Tibial nerve (tissue), 4 donors: ENCODE data around the gene SORBS1. TPM values are rescaled to one million over a fixed set of nuclear protein-coding genes. Genes with fewer than 3 reads are reported as not detected.
A peak's percentile ranks its signal among the peaks of the same experiment; 100 is the strongest.

ENCODE experiments used
- DNase-seq, 2 donors: peaks; one replicate each; pipeline ENCODE4 v3.0.0-alpha.2; 2019; ENCODE audit warnings: low spot score in 2 of 2
- H3K27ac ChIP-seq, 4 donors: fragments of 200-600 bp; sonication (generic) in 3 of 4; one replicate each; pipeline ENCODE4 v1.5.1; 2017 to 2019; ENCODE audit warnings: mild to moderate bottlenecking in 1 of 4
- H3K27me3 ChIP-seq, 2 donors: fragments of 200-600 bp; sonication (generic) in 1 of 2; one replicate each; pipeline versions ENCODE4 v1.5.1 to v1.6.0; 2017 to 2019
- H3K36me3 ChIP-seq, 3 donors: fragments of 200-600 bp; sonication (generic); one replicate each; pipeline ENCODE4 v1.5.1; 2018 to 2019
- H3K4me1 ChIP-seq, 4 donors: fragments of 200-600 bp; sonication (generic) in 3 of 4; one replicate each; pipeline ENCODE4 v1.5.1; 2017 to 2019
- H3K4me3 ChIP-seq, 4 donors: fragments of 200-600 bp; sonication (generic) in 3 of 4; one replicate each; pipeline ENCODE4 v1.5.1; 2017 to 2019; ENCODE audit warnings: mild to moderate bottlenecking in 1 of 4, moderate library complexity in 1 of 4
- H3K9me3 ChIP-seq, 4 donors: fragments of 200-600 bp; sonication (generic) in 3 of 4; one replicate each; pipeline ENCODE4 v1.5.1; 2017 to 2019
- EP300 ChIP-seq, 2 donors: sonication (generic); formaldehyde crosslinking; IDR thresholded peaks; one replicate each; pipeline ENCODE4 v1.6.1; 2017; ENCODE audit warnings: antibody characterized with exemption in 2 of 2, mild to moderate bottlenecking in 1 of 2
- POLR2A ChIP-seq, 2 donors: fragments of 450-650 bp; IDR thresholded peaks; one replicate each; pipeline ENCODE4 v1.6.1; 2017; ENCODE audit warnings: antibody characterized with exemption in 2 of 2, mild to moderate bottlenecking in 2 of 2, moderate library complexity in 2 of 2
- WGBS, 2 donors: methylation state at CpG; one replicate each; pipeline ENCODE4 v1.1.5; 2018; 5-methylcytosine and 5-hydroxymethylcytosine counted together
- total RNA-seq, 4 donors: library from RNA; depleted of rRNA; stranded (reverse); fragments of >200 nt; gene quantifications; one replicate each; pipeline ENCODE4 v1.1.0, GENCODE V29; 2016
- TF ChIP-seq, protein P1 (sequence below), 5 experiments: fragments of 200-600 bp in 3 of 5; fragments of 450-650 bp in 2 of 5; sonication (generic) in 3 of 5; IDR thresholded peaks; one replicate each; pipeline ENCODE4 v1.5.1; 2016 to 2019; ENCODE audit warnings: antibody characterized with exemption in 5 of 5, mild to moderate bottlenecking in 3 of 5, moderate library complexity in 2 of 5

The SORBS1 gene
- total RNA-seq, 4 donors from 2014 or later = 427 to 623 (median 567) TPM

DNA sequence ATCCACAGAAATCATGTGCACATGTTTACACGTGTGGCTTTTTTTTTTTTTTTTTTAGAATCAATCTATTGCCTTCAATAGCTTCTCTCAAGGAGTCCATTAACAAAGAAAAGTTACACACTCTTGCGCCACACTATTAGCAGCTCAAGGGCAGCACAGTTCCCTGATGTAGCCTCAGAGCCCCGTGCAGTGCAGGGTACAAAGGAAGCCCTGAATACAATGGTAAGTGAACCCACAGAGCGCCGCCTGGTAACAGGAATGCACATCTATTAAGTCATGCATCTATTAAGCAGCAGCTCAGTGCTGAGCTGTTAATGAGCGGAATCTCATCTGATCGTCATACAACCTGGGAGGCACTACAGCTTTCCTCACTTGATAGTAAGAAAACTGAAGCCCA lies 156.7 kb downstream of the SORBS1 start:
- H3K9me3 ChIP-seq = no peaks in the 10 kb centered on the region
- DNase-seq = no peak
- peaks cover 0 to 76% (median 35%) of the 10 kb centered on the region in 4 donors for H3K4me1 ChIP-seq
- peak overlapping the region in 2 of 4 donors; percentile 92 for H3K27ac ChIP-seq
- 66 to 67% methylated on average over 7 of the region's 7 CpGs for WGBS, 2 donors
- H3K36me3 ChIP-seq = peaks cover 0 to 78% (median 0%) of the 10 kb centered on the region in 3 donors
- H3K4me3 ChIP-seq = no peak overlapping the region
- no peaks in the 10 kb centered on the region for H3K27me3 ChIP-seq
- TF ChIP-seq, protein P1, sequence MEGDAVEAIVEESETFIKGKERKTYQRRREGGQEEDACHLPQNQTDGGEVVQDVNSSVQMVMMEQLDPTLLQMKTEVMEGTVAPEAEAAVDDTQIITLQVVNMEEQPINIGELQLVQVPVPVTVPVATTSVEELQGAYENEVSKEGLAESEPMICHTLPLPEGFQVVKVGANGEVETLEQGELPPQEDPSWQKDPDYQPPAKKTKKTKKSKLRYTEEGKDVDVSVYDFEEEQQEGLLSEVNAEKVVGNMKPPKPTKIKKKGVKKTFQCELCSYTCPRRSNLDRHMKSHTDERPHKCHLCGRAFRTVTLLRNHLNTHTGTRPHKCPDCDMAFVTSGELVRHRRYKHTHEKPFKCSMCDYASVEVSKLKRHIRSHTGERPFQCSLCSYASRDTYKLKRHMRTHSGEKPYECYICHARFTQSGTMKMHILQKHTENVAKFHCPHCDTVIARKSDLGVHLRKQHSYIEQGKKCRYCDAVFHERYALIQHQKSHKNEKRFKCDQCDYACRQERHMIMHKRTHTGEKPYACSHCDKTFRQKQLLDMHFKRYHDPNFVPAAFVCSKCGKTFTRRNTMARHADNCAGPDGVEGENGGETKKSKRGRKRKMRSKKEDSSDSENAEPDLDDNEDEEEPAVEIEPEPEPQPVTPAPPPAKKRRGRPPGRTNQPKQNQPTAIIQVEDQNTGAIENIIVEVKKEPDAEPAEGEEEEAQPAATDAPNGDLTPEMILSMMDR (IDR thresholded peaks at IDR 0.05) = no peak
- TF ChIP-seq POLR2A (IDR thresholded peaks at IDR 0.05) (no peak), EP300 (IDR thresholded peaks at IDR 0.05) (no peak)

DNA sequence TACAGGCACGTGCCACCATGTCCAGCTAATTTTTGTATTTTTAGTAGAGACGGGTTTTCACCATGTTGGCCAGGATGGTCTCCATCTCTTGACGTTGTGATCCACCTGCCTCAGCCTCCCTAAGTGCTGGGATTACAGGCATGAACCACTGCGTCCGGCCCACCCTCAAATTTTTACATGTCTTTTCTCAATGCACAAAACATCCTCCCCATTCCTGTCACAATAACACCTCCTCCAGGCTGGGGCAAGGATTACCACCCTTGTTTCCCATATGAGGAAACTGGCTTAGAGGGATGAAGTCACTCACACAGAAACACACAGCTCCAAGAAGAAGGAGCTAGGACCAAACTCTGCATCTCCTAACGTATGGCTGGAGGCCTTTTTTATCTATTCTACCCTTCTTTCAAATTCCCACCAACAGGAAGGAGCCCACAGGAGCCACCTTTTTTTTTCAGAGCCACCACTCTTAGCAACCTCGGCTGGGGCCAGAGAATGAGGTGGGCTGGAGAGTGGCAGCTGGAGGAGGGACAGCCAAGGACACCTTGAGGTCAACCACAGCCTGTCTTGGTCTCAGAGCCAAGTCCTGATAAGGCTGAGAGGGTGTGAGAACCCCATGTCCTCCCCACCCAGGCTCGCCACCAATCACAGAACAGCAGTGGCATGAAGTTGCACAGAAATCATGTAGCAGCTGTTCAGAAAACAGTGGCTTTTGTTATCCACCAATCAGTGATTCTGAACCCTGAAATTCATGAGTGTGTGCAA lies 157.3 kb downstream of the SORBS1 start:
- Histone ChIP-seq H3K4me3 (no peak overlapping the region), H3K9me3 (no peaks in the 10 kb centered on the region), H3K4me1 (peaks cover 0 to 74% (median 30%) of the 10 kb centered on the region in 4 donors), H3K27ac (peak overlapping the region in 2 of 4 donors; percentile 92), H3K27me3 (no peaks in the 10 kb centered on the region), H3K36me3 (peaks cover 0 to 84% (median 0%) of the 10 kb centered on the region in 3 donors)
- WGBS, 2 donors = 85 to 90% methylated on average over 8 of the region's 8 CpGs
- TF ChIP-seq, protein P1 (IDR thresholded peaks at IDR 0.05) = no peak
- TF ChIP-seq EP300 (IDR thresholded peaks at IDR 0.05) = no peak
- TF ChIP-seq POLR2A (IDR thresholded peaks at IDR 0.05) = no peak
- no peak for DNase-seq

GRCh38 chr10:95401704-95402469 lies 159.3 kb downstream of the SORBS1 start:
- 69% methylated on average over 1 of the region's 1 CpG for WGBS, 2 donors
- no peaks in the 10 kb centered on the region for H3K27me3 ChIP-seq
- H3K4me1 ChIP-seq = peaks cover 0 to 59% (median 14%) of the 10 kb centered on the region in 4 donors
- no peak overlapping the region for H3K4me3 ChIP-seq
- peaks cover 0 to 96% (median 0%) of the 10 kb centered on the region in 3 donors for H3K36me3 ChIP-seq
- TF ChIP-seq EP300 (IDR thresholded peaks at IDR 0.05) (no peak), POLR2A (IDR thresholded peaks at IDR 0.05) (no peak)
- TF ChIP-seq, protein P1 (IDR thresholded peaks at IDR 0.05) = no peak
- H3K9me3 ChIP-seq = no peaks in the 10 kb centered on the region
- peak overlapping the region in 1 of 4 donors; percentile 92 for H3K27ac ChIP-seq
- DNase-seq = no peak

GRCh38 chr10:95400787-95401186 lies 160.4 kb downstream of the SORBS1 start:
- WGBS, 2 donors = 80 to 84% methylated on average over 2 of the region's 2 CpGs

More at GRCh38 chr10:95400787-95401186, 160.4 kb downstream of the SORBS1 start:
- H3K36me3 ChIP-seq = peaks cover 0 to 99% (median 0%) of the 10 kb centered on the region in 3 donors
- no peaks in the 10 kb centered on the region for H3K27me3 ChIP-seq
- H3K4me3 ChIP-seq = no peak overlapping the region
- H3K27ac ChIP-seq = peak overlapping the region in 2 of 4 donors; percentile 26 to 53
- no peaks in the 10 kb centered on the region for H3K9me3 ChIP-seq
- H3K4me1 ChIP-seq = peaks cover 0 to 53% (median 10%) of the 10 kb centered on the region in 4 donors
- DNase-seq = no peak
- TF ChIP-seq EP300 (IDR thresholded peaks at IDR 0.05) = peak in 1 of 2 donors; percentile 28
- TF ChIP-seq, protein P1 (IDR thresholded peaks at IDR 0.05) = no peak
- TF ChIP-seq POLR2A (IDR thresholded peaks at IDR 0.05) = no peak
